Motor neuron (in vitro differentiated cells): ENCODE results near the gene YJU2. TPM values are rescaled to one million over a fixed set of nuclear protein-coding genes. Genes with fewer than 3 reads are reported as not detected.
"Not testable (repeated sequence)": the region's sequence is repeated elsewhere in the genome, so short reads cannot be mapped to it uniquely, and the experiment has no call there.

Source experiments
- ATAC-seq, 8 experiments: fragments of 200-7000 bp; cut with Tn5 transposase; replicated peaks in 6 of 8; 2 replicates each; pipeline ENCODE4 v1.8.0; 2021; ENCODE audit warnings: mild to moderate bottlenecking in 8 of 8, moderate library complexity in 8 of 8
- H3K27ac ChIP-seq, 2 donors: fragments of 250-450 bp; sonication (Bioruptor Pico); 2 replicates each; pipeline ENCODE4 v1.9.0; 2021; ENCODE audit warnings: antibody characterized with exemption in 2 of 2, mild to moderate bottlenecking in 2 of 2, moderate library complexity in 1 of 2
- H3K4me1 ChIP-seq, 2 donors: fragments of 250-450 bp; sonication (Bioruptor Pico); replicated peaks in 1 of 2; 2 replicates each; pipeline ENCODE4 v1.6.1; 2021; ENCODE audit warnings: antibody characterized with exemption in 2 of 2, mild to moderate bottlenecking in 2 of 2, moderate library complexity in 1 of 2
- H3K4me3 ChIP-seq, 5 donors: fragments of 250-450 bp; sonication (Bioruptor Pico); 2 replicates each; pipeline ENCODE4 v1.9.0; 2021; ENCODE audit warnings: antibody characterized with exemption in 5 of 5, mild to moderate bottlenecking in 5 of 5, moderate library complexity in 4 of 5
- WGBS, 10 experiments: fragments of 450-650 bp; shearing (Covaris generic); methylation state at CpG; one replicate each; pipeline ENCODE4 v1.0.0; 2022; 5-methylcytosine and 5-hydroxymethylcytosine counted together
- in situ Hi-C, 9 experiments: fragments of 400-800 bp; cut with MboI; loops; one replicate each; pipeline ENCODE4 v1.15.0; 2021; ENCODE audit warnings: low sequenced_read_pairs in 9 of 9, low pct_unique_long_range_greater_than_20kb in 2 of 9; ENCODE audit not compliant: unreplicated experiment in 9 of 9
- total RNA-seq, 8 experiments: library from RNA; unstranded; fragments of 300-600 nt; gene quantifications; 2 replicates each; pipeline versions ENCODE4 v1.2.3 to v1.2.4, GENCODE V29; 2022

Gene YJU2
- total RNA-seq, 8 experiments from 2014 or later = 12.0 to 26.1 (median 17.4) TPM

DNA sequence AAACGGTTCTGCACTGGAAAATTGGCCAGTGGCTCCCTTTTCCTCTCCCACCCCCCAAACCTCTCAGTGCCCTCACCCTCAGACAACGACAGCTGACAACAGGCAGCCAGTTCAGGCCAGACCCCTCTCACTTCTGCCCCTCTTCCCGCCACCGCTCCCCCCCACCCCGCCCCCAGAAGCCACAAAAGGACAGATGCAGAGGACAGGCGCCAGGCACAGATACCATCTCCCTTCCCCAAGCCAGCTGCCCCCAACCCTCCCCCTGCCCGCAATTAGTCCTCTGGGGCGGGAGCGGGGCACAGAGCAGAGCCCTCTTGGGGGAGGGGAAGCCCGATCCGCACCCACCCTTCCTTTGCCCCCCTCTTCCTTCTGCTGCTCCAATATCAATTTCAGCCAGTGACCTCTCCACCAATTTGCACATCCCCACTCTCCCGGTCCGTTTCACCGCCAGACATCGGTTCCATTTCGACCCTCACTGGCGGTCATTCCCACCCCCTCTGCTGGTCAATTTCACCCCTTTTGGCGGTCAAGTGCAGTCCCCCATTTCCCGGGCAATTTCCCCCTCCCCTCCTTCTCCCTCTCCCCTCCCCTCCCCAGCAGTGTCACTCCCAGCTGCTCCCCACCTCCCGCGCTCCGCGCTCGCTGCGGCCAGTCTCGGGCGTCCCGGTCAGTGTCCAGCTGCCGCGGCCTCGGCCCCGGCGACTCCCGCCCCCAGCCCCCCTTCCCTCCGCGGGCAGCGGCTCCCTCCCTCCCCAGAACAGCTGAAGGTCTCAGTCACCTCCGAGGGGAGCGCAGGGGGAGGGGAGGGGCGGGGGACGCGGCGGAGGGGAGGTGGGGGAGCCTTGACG is 31.8 kb downstream of the YJU2 start, which contains the start of gene SHD:
Gene SHD (plus strand): TSS at position 848 of the 848 bp plus-strand sequence. CDS start 798 bp downstream, outside the sequence.
- no CpG with 5 or more reads among the region's 44 CpGs for WGBS, 10 experiments
- H3K4me3 ChIP-seq = peak within 1 kb of the TSS; percentile 44 to 77 (median 63)
- in situ Hi-C loops = no loop called here
- peak within 1 kb of the TSS; percentile 77 to 80 for H3K27ac ChIP-seq
- H3K4me1 ChIP-seq = peaks cover 10 to 16% of the 10 kb centered on the region in 2 donors
- ATAC-seq = peak in 5 of 8 experiments; percentile 75 to 78 (median 77)

GRCh38 chr19:4279267-4279529 is 32.3 kb downstream of the YJU2 start:
- no CpG with 5 or more reads among the region's 30 CpGs for WGBS, 10 experiments
- in situ Hi-C loops = no loop called here
- H3K27ac ChIP-seq = peak overlapping the region; percentile 77 to 80
- peaks cover 10 to 16% of the 10 kb centered on the region in 2 donors for H3K4me1 ChIP-seq
- peak overlapping the region; percentile 44 to 77 (median 63) for H3K4me3 ChIP-seq
- ATAC-seq = no peak

GRCh38 chr19:4279530-4280422 is 32.9 kb downstream of the YJU2 start:
- in situ Hi-C loops = no loop called here
- no peak for ATAC-seq
- 0 to 20% (median 0%) methylated on average over 1 to 3 of the region's 71 CpGs; no CpG with 5 or more reads in 6 of the 10 experiments for WGBS, 10 experiments
- Histone ChIP-seq H3K4me3 (peak overlapping the region; percentile 44 to 77 (median 63)), H3K4me1 (peaks cover 10 to 16% of the 10 kb centered on the region in 2 donors), H3K27ac (peak overlapping the region; percentile 77 to 80)

DNA sequence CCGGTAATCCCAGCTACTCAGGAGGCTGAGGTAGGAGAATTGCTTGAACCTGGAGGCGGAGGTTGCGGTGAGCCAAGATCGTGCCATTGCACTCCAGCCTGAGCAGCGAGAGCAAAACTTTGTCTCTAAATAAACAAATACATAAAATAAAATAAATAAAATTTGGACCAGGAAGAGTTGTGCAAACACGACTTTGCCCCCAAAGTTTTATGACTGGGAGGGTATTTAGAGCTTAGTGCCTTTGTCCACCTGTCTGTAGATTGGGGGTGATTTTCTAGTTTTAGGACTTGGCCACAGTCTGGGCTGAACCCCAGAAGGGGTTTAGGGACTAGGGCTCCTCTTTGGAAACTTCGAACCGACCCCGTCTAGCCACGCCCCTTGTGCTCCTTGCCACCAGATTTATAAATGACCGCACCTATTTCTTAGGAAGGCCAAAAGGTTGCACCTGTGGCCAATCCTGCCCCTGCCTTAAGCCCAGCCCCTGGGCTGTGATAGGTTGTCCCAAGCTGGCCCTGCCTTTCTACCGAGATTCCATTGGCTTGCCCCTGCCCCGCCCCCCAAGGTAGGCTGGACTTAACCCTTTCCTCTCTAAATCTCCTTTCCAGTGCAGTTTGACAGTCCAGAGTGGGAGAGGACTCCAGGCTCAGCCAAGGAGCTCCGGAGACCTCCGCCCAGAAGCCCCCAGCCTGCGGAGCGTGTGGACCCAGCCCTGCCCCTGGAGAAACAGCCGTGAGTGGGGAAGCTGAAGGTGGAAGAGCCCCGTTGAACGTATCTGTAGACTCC is 37.5 kb downstream of the YJU2 start:
- Histone ChIP-seq H3K27ac (no peak overlapping the region), H3K4me3 (no peak overlapping the region), H3K4me1 (no peaks in the 10 kb centered on the region)
- ATAC-seq = peak in 1 of 8 experiments; percentile 85
- WGBS, 10 experiments = 0 to 76% (median 38%) methylated on average over 1 to 14 of the region's 20 CpGs; no CpG with 5 or more reads in 1 of the 10 experiments
- in situ Hi-C loops = no loop called here

GRCh38 chr19:4284974-4285373 is 38.1 kb downstream of the YJU2 start:
- Histone ChIP-seq H3K4me1 (no peaks in the 10 kb centered on the region), H3K4me3 (no peak overlapping the region), H3K27ac (no peak overlapping the region)
- in situ Hi-C loops = no loop called here
- WGBS, 10 experiments = 18 to 60% (median 39%) methylated on average over 2 to 4 of the region's 6 CpGs; no CpG with 5 or more reads in 2 of the 10 experiments
- ATAC-seq = no peak

DNA sequence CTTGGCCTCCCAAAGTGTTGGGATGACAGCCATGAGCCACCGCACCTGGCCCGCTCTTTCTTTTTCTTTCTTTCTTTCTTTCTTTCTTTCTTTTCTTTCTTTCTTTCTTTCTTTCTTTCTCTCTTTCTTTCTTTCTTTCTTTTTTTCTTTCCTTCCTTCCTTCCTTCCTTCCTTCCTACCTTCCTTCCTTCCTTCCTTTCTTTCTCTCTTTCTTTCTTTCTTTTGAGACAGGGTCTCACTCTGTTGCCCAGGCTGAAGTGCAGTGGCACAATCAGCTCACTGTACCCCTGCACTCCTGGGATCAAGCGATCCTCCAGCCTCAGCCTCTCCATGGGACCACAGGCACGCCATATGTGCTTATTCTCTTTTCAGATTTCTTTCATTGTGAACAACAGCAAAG is 39.3 kb downstream of the YJU2 start:
- ATAC-seq, H3K4me1 ChIP-seq, H3K4me3 ChIP-seq, H3K27ac ChIP-seq, in situ Hi-C loops: not testable (repeated sequence)
- 60 to 100% (median 92%) methylated on average over 1 to 4 of the region's 4 CpGs; no CpG with 5 or more reads in 2 of the 10 experiments for WGBS, 10 experiments

- ATAC-seq = no peak
- Histone ChIP-seq H3K4me3 (no peak overlapping the region), H3K27ac (no peak overlapping the region), H3K4me1 (peaks cover 9 to 16% of the 10 kb centered on the region in 2 donors)
- in situ Hi-C loops = no loop called here
- WGBS, 10 experiments = 60 to 100% (median 80%) methylated on average over 1 to 13 of the region's 16 CpGs; no CpG with 5 or more reads in 1 of the 10 experiments
Measured at GRCh38 chr19:4288091-4288777, 41.4 kb downstream of the YJU2 start.

DNA sequence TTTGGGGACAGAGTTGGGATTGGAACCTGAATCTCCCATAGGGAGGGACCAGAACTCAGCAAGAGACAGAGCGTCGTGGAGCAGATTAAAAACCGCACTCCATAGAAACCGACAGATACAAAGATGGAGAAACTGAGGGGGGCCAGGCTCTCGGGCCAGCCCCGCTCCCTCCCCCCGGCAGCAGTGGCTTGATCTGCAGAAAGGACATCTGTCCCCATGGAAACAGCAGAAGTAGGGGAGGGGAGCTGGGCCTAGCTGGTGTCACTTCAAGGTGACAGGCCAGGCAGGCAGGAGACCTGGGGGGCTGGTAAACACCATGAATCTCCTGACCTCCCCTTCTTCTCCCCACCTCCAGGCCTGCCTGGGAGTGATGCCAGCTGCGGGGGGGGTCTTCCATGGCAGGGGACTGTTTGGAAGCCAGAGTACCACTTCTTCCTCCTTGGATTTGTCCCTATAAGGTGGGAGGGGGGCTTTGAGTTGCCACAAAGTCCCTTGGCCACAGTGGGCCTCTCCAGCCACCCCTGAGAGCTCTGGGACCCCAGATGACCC is 44.4 kb downstream of the YJU2 start:
- ATAC-seq = peak in 5 of 8 experiments; percentile 47 to 82 (median 73)
- Histone ChIP-seq H3K4me1 (peaks cover 9 to 16% of the 10 kb centered on the region in 2 donors), H3K27ac (peak overlapping the region; percentile 27 to 62), H3K4me3 (no peak overlapping the region)
- in situ Hi-C loops = no loop called here
- 0 to 60% (median 20%) methylated on average over 1 to 3 of the region's 8 CpGs; no CpG with 5 or more reads in 5 of the 10 experiments for WGBS, 10 experiments

GRCh38 chr19:4292515-4292914 is 45.6 kb downstream of the YJU2 start:
- no peak for ATAC-seq
- peaks cover 11 to 16% of the 10 kb centered on the region in 2 donors for H3K4me1 ChIP-seq
- H3K27ac ChIP-seq = no peak overlapping the region
- H3K4me3 ChIP-seq = no peak overlapping the region
- 60 to 90% methylated on average over 3 to 7 of the region's 15 CpGs; no CpG with 5 or more reads in 8 of the 10 experiments for WGBS, 10 experiments
- in situ Hi-C loops = no loop called here

DNA sequence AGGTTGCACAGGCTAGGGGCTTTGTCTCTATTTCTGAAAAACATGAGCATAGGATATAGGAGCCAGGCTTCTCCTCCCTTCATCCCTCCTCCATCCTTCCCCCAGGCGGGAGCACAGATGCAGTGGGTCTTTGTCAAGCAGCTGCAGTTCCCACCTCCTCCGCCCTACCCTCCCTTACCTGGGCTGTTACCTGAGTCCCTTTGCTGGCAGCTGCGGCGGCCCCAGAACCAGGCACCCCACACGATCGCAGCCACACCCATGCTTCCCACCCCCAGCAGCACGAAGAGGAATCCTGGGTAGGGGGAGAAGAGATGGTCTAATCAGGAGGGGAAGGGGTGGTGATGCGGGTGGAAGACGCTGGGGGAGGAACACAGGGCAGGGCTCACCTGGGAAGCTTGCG is 47.5 kb downstream of the YJU2 start:
- Histone ChIP-seq H3K4me1 (peaks cover 11 to 16% of the 10 kb centered on the region in 2 donors), H3K4me3 (no peak overlapping the region), H3K27ac (no peak overlapping the region)
- in situ Hi-C loops = no loop called here
- 0 to 67% (median 30%) methylated on average over 1 to 2 of the region's 10 CpGs; no CpG with 5 or more reads in 6 of the 10 experiments for WGBS, 10 experiments
- ATAC-seq = no peak

DNA sequence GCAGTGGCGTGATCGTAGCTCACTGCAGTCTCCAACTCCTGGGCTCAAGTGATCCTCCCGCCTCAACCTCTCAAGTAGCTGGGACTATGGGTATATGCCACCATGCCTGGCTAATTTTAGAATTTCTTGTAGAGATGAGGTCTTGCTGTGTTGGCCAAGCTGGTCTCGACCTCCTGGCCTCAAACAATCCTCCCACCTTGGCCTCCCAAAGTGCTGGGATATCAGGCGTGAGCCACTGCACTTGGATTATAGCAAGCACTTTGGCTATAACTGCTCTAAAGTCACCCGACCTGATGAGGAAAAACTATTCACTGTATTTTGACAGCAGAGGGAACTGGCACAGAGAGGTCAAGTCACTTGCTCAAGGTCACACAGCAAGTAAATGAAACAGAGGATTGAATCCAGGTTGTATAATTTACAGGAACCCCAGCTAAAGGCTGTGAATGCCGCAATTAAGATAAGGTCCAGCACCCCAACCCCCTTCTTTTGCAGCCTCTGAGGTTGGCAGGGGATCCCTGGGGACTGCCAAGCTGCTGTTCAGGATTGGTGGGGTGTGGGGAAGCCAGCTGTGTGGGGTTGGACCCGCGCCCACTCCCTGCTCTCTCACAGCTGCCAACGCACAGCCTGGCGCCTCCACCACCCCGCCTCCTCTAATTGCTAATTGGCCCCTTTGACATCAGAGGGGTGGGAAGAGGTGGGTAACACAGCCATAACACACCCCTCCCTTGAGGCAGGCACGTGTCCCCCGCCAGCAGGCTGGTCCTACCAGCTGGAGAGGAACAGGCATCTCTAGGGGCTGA is 49.3 kb downstream of the YJU2 start:
- Histone ChIP-seq H3K4me1 (peaks cover 6% of the 10 kb centered on the region in 2 donors), H3K4me3 (no peak overlapping the region), H3K27ac (no peak overlapping the region)
- peak; percentile 25 to 82 (median 67) for ATAC-seq
- 20 to 100% (median 68%) methylated on average over 1 to 6 of the region's 14 CpGs; no CpG with 5 or more reads in 3 of the 10 experiments for WGBS, 10 experiments
- in situ Hi-C loops = no loop called here
